Stimulated activated CD8-positive, alpha-beta memory T cell treated with anti-CD3 and anti-CD28 coated beads, Interleukin-7, amount 100 ng/mL, for 4 hours (primary cell): ENCODE data around the gene ZNF609.
"Not testable (repeated sequence)": the region's sequence is repeated elsewhere in the genome, so short reads cannot be mapped to it uniquely, and the experiment has no call there.

Source experiments
- DNase-seq, 2 donors: peaks; one replicate each; pipeline ENCODE4 v3.0.0-alpha.2; 2020; ENCODE audit warnings: low read depth in 2 of 2

Gene ZNF609

DNA sequence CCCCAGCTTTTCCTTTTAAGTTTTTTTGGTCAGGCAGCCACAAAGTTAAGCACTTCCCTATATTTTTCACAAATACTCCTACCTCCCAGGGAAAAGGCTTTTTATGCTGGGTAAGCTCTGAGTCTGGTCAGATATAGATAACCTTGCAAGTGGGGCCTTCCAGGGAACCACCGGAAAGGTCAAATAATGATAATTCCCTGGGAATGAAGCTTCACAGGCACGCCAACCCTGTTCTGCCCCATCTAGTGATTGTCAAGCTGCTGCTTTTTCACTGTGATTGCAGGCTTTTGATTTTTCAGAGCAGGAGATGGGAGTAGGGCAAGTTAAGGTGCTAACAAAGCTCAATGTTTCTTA lies 121.0 kb downstream of the ZNF609 start:
- no peak for DNase-seq

- no peak for DNase-seq
Measured at GRCh38 chr15:64582202-64582601, 121.8 kb downstream of the ZNF609 start.

DNA sequence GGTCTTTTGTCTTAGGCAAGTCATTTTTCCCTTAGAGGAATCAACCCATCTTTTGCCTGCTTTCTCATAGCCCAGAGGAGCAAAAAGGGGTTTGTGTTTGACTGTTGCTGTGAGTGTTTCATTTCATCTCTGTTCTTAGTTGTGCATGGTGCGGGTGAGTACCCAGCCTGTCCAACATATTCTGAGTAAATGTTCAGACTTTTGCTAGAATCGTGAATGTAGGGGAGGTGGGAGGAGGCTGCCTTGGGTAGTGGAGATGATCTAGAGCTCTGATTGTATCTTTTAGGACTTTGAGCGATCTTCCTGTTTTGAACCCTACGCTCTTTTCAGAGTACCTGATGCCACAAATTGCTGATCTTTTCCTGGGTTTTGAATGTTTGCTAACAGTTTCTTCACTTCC lies 123.1 kb downstream of the ZNF609 start:
- no peak for DNase-seq

DNA sequence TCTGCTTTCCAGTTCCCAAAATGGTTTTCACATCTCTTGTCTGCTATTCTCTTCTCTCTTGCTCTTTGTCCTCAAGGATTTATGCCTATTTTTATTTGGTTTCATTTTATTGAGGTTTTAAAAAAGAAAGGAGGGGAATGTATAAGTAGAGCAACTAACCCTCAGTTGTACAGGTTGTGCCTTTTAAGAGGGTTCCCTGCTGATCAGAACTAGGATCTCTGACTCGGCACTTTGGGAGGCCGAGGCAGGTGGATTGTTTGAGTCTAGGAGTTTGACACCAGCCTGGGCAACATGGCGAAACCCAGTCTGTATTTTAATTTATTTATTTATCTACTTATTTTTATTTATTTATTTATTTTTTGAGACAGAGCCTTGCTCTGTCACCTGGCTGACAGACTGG lies 123.6 kb downstream of the ZNF609 start:
- no peak for DNase-seq

DNA sequence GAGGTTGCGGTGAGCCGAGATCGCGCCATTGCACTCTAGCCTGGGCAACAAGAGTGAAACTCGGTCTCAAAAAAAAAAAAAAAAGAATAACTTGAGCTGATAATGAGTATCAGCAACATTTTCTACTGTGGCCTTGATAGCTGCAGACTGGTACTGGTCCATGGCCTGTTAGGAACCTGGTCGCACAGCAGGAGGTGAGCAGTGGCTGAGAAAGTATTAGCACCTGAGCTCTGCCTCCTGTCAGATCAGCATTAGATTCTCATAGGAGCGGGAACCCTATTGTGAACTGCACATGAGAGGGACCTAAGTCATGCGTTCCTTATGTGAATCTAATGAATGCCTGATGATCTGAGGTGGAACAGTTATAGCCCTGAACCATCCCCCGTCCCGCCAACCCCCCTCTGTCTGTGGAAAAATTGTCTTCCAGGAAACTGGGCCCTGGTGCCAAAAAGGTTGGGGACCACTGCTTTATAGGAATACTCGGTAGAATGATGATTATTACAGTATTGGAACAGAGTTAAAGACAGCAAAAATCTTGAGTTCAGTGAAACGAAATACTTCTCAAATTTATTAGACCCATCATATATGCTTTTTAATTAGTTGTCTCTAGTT lies 126.0 kb downstream of the ZNF609 start:
- DNase-seq: no peak

DNA sequence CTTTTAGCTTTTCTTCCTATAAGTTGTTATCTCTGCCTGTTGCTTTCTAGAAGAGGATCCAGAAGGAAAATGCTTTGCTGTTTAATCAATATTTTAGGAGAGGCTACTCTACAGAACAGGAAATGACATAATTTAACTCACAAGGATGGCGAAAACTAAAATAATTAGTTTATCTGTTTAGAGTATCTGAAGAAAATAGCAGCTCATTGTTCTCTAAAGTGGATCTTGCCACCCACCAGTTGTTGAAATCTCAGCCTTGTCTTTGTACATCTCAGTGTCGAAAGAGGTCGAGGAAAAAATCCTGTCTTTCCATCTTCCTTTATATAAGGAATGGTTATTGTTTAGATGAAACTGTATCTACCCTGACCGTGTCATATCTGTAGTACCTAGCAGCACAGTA lies 126.6 kb downstream of the ZNF609 start:
- no peak for DNase-seq

- no peak for DNase-seq
Measured at GRCh38 chr15:64589435-64590084, 129.2 kb downstream of the ZNF609 start.

GRCh38 chr15:64592845-64593244 lies 132.5 kb downstream of the ZNF609 start:
- not testable (repeated sequence) for DNase-seq

DNA sequence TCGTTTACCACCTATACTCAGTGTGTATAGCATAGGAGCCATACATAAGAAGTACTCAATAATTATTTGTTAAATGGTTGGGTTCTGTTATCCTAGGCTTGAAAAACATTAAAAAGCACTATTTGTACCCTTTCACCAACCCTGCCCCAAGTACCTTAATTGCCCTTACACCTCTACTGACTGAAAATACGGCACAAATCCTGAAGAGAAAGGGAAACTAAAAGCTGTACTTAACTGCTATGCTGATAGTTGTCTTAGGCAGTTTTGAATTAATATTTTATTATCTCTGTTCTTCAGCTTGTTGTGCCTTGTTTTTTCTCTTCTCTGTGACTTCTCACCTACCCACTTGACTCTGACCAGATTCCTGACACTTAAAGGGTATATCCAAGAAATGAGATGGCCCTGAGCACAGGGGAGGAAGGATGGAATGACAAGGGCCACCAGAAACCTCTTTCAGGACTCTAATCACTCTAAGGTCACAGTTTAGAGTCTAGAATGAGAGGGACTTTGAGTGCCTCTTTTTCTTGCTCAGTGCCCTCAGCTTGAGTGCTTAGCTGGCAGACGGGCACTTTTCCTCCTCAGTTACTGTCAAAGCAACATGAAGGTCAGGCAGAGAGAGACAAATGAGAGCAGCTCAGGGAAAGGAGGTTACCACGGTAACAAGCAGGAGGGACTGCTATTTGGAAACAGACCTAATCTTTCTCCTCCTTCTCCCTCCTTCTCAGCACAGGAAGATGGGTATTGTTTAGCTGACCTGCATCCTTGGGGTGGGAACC lies 136.5 kb downstream of the ZNF609 start:
- no peak for DNase-seq

DNA sequence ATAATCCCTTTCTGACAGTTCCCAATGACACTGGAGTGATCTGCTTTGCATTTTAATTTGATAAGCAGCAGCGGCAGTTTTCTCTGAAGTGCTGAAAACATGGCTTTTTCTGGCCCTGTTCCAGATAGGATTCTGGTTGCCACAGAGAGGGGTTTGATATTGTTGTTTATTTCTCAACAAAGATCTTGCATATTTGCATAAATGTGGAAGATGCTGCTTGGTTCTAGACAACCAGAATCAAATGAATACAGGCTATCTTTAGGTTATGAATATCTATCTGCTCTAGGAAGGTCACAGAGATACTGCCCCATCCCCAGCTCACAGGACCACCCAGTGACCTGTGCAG lies 137.1 kb downstream of the ZNF609 start:
- DNase-seq: no peak

DNA sequence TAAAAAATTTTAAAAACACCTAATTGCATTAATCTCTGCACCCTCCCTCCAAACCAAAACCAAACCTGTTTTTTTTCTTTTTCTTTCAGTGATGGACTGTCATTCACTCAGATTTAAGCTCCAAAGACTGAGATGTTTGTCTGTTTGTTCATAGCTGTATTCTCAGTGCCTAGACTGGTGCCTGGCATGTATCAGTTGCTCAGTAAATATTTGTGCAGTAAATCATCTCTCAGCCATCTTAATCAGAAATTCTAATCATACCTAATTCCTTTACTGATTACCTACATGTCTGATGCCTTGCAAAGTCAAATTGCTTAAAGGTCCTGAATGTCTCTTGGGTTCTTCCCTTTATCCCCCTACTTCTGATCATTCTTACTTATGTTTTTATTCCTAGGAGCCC lies 138.8 kb downstream of the ZNF609 start:
- no peak for DNase-seq

GRCh38 chr15:64599716-64600115 lies 139.3 kb downstream of the ZNF609 start:
- no peak for DNase-seq

DNA sequence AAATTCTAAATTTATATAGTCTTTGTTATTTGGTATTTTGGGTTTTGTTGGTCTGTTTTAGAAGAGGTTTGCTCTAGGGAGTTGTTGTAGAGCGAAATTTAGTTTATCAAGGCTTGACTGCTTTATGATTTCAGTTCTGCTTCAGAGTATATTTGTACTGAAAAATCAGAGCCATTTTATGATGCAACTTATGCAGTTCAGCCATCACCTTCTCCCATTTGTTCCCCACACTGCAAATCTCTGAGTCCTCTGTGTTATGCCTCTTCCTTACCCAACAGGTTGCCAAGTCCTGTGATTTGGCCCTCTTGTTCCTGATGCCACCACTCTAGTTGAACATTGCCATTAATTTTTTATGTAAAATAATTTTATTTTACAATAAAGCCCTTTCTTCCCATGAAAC lies 140.4 kb downstream of the ZNF609 start:
- DNase-seq: no peak

GRCh38 chr15:64604319-64604718 lies 143.9 kb downstream of the ZNF609 start:
- DNase-seq: no peak

DNA sequence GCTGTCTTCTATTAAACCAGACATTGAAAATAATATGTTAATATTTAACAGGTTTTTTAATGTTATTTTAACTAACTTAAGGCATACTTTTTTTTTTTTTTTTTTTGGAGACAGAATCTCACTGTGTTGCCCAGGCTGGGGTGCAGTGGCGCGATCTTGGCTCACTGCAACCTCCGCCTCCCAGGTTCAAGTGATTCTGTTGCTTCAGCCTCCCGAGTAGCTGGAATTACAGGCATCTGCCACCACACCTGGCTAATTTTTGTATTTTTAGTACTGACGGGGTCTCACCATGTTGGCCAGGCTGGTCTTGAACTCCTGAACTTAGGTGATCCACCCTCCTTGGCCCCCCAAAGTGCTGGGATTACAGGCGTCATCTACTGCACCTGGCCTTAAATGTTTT lies 147.0 kb downstream of the ZNF609 start:
- DNase-seq: not testable (repeated sequence)

DNA sequence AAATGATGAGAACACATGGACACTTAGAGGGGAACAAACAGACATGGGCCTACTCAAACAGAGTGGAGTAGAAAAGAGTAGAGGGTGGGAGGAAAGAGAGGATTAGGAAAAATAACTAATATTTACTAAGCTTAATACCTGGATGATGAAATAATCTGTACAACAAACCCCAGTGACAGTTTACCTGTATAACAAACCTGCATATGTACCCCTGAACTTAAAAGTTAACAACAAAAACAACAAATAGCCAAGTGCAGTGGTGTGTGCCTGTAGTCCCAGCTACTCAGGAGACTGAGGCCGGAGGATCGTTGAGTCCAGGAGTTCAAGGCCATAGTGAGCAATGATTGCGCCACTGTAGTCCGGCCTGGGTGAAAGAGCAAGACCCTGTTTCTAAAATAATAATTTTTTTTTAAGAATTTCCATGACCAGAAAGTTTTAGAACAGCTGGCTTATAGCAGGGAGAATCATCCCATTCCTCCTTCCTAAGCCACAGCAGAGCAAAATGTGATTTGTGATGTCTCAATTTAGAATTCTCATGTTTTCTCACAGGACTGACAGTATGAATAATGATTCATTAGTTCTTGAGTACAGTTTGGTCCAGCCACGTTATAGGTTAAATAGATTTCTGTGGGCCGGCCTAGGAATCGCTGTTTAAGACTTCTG lies 150.0 kb downstream of the ZNF609 start:
- no peak for DNase-seq

GRCh38 chr15:64611085-64611725 lies 150.8 kb downstream of the ZNF609 start:
- no peak for DNase-seq

GRCh38 chr15:64614519-64614918 lies 154.1 kb downstream of the ZNF609 start:
- DNase-seq: no peak

DNA sequence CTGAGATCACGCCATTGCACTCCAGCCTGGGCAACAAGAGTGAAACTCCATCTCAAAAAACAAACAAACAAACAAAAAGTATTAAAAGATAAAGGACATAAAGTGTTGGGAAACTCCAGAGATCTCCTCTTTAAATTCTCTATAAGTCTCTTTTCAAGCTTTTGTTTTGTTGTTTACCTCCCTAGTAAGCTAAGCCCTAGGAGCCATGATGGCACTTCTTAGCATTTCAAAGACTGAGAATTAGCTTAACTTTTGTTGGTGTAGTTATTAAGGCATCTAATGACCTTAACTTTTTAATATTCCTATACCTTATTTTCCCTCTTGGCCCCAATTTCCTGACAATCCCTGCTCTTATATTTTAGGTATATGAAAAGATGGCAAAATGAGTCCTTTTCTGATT lies 157.3 kb downstream of the ZNF609 start:
- no peak for DNase-seq

- no peak for DNase-seq
Measured at GRCh38 chr15:64618138-64618537, 157.8 kb downstream of the ZNF609 start.

GRCh38 chr15:64618540-64618939 lies 158.2 kb downstream of the ZNF609 start:
- DNase-seq: no peak
